HUES6 (cell line): ENCODE measurements around the gene HSDL1.

Experiments
- H3K27ac ChIP-seq: 2 replicates; pipeline ENCODE4 v1.7.0; 2013; ENCODE audit warnings: low read depth, mild to moderate bottlenecking, low read length, inconsistent platforms
- H3K27me3 ChIP-seq: 2 replicates; pipeline ENCODE4 v1.6.1; 2013; ENCODE audit warnings: low read length; ENCODE audit not compliant: control insufficient read depth, insufficient read depth
- H3K36me3 ChIP-seq: 2 replicates; pipeline ENCODE4 v1.6.1; 2013; ENCODE audit warnings: low read length; ENCODE audit not compliant: control insufficient read depth, insufficient read depth
- H3K4me1 ChIP-seq: 2 replicates; pipeline ENCODE4 v1.6.1; 2013; ENCODE audit warnings: low read length; ENCODE audit not compliant: control insufficient read depth, insufficient read depth
- H3K4me3 ChIP-seq: 2 replicates; pipeline ENCODE4 v1.5.1; 2013; ENCODE audit warnings: low read depth, low read length
- H3K9ac ChIP-seq: one replicate; pipeline ENCODE4 v1.6.1; 2013; ENCODE audit warnings: mild to moderate bottlenecking, low read length
- H3K9me3 ChIP-seq: 2 replicates; pipeline ENCODE4 v1.6.1; 2013; ENCODE audit warnings: low read depth, low read length; ENCODE audit not compliant: control insufficient read depth, insufficient read depth

Gene HSDL1

GRCh38 chr16:84155771-84156170 is 10.8 kb upstream of the HSDL1 start:
- H3K9me3 ChIP-seq: no peaks in the 10 kb centered on the region
- H3K27me3 ChIP-seq: no peaks in the 10 kb centered on the region
- H3K4me3 ChIP-seq: no peak overlapping the region
- no peaks in the 10 kb centered on the region for H3K4me1 ChIP-seq
- no peaks in the 10 kb centered on the region for H3K36me3 ChIP-seq
- H3K9ac ChIP-seq: no peak overlapping the region
- H3K27ac ChIP-seq: no peak overlapping the region

GRCh38 chr16:84155226-84155625 is 10.2 kb upstream of the HSDL1 start:
- Histone ChIP-seq H3K9me3 (no peaks in the 10 kb centered on the region), H3K27ac (no peak overlapping the region), H3K27me3 (no peaks in the 10 kb centered on the region), H3K4me1 (no peaks in the 10 kb centered on the region), H3K4me3 (no peak overlapping the region), H3K9ac (no peak overlapping the region), H3K36me3 (no peaks in the 10 kb centered on the region)

GRCh38 chr16:84153660-84154214 is 8.8 kb upstream of the HSDL1 start:
- Histone ChIP-seq H3K9ac (no peak overlapping the region), H3K9me3 (no peaks in the 10 kb centered on the region), H3K27ac (no peak overlapping the region), H3K27me3 (no peaks in the 10 kb centered on the region), H3K4me1 (no peaks in the 10 kb centered on the region), H3K36me3 (no peaks in the 10 kb centered on the region), H3K4me3 (no peak overlapping the region)

- Histone ChIP-seq H3K9ac (no peak overlapping the region), H3K4me1 (no peaks in the 10 kb centered on the region), H3K27me3 (peaks cover 10% of the 10 kb centered on the region), H3K9me3 (no peaks in the 10 kb centered on the region), H3K27ac (no peak overlapping the region), H3K36me3 (no peaks in the 10 kb centered on the region), H3K4me3 (no peak overlapping the region)
Measured at GRCh38 chr16:84150926-84151325, 5.9 kb upstream of the HSDL1 start.

- Histone ChIP-seq H3K4me1 (peaks cover 10% of the 10 kb centered on the region), H3K27ac (peak overlapping the region; percentile 23; the same call in 1 of the 2 replicates)
Measured at GRCh38 chr16:84144209-84144858, 643 bp downstream of the HSDL1 start.

GRCh38 chr16:84143784-84144199 is 1.2 kb downstream of the HSDL1 start:
- peak overlapping the region; percentile 95 for H3K4me3 ChIP-seq
- H3K9me3 ChIP-seq: no peaks in the 10 kb centered on the region
- no peak overlapping the region for H3K9ac ChIP-seq
- H3K27ac ChIP-seq: no peak overlapping the region
- H3K36me3 ChIP-seq: no peaks in the 10 kb centered on the region
- H3K4me1 ChIP-seq: peaks cover 16% of the 10 kb centered on the region
- peaks cover 11% of the 10 kb centered on the region for H3K27me3 ChIP-seq

More at GRCh38 chr16:84144209-84144858, 643 bp downstream of the HSDL1 start:
- peaks cover 11% of the 10 kb centered on the region for H3K27me3 ChIP-seq
- H3K4me3 ChIP-seq: peak overlapping the region; percentile 95
- no peaks in the 10 kb centered on the region for H3K9me3 ChIP-seq
- peak overlapping the region; percentile 70 for H3K9ac ChIP-seq
- H3K36me3 ChIP-seq: no peaks in the 10 kb centered on the region

GRCh38 chr16:84143081-84143480 is 1.9 kb downstream of the HSDL1 start:
- peaks cover 11% of the 10 kb centered on the region for H3K27me3 ChIP-seq
- no peak overlapping the region for H3K9ac ChIP-seq
- no peaks in the 10 kb centered on the region for H3K9me3 ChIP-seq
- no peaks in the 10 kb centered on the region for H3K36me3 ChIP-seq
- H3K4me3 ChIP-seq: no peak overlapping the region
- H3K4me1 ChIP-seq: peaks cover 21% of the 10 kb centered on the region
- no peak overlapping the region for H3K27ac ChIP-seq

- peaks cover 36% of the 10 kb centered on the region for H3K4me1 ChIP-seq
Measured at GRCh38 chr16:84141143-84141670, 3.8 kb downstream of the HSDL1 start.

GRCh38 chr16:84139628-84140258 is 5.2 kb downstream of the HSDL1 start:
- H3K4me3 ChIP-seq: no peak overlapping the region; the same call in 1 of the 2 replicates
- peaks cover 39% of the 10 kb centered on the region for H3K4me1 ChIP-seq

More at GRCh38 chr16:84141143-84141670, 3.8 kb downstream of the HSDL1 start:
- Histone ChIP-seq H3K9ac (no peak overlapping the region), H3K27me3 (peaks cover 4% of the 10 kb centered on the region), H3K36me3 (no peaks in the 10 kb centered on the region), H3K9me3 (no peaks in the 10 kb centered on the region), H3K4me3 (no peak overlapping the region), H3K27ac (no peak overlapping the region)

GRCh38 chr16:84138824-84139627 is 6.0 kb downstream of the HSDL1 start:
- H3K4me3 ChIP-seq: peak overlapping the region; percentile 10; the same call in 1 of the 2 replicates
- no peak overlapping the region; the same call in 1 of the 2 replicates for H3K27ac ChIP-seq
- H3K9ac ChIP-seq: peak overlapping the region; percentile 7
- no peaks in the 10 kb centered on the region for H3K36me3 ChIP-seq
- H3K9me3 ChIP-seq: no peaks in the 10 kb centered on the region
- no peaks in the 10 kb centered on the region for H3K27me3 ChIP-seq
- peaks cover 39% of the 10 kb centered on the region for H3K4me1 ChIP-seq

More at GRCh38 chr16:84139628-84140258, 5.2 kb downstream of the HSDL1 start:
- Histone ChIP-seq H3K36me3 (no peaks in the 10 kb centered on the region), H3K27me3 (no peaks in the 10 kb centered on the region), H3K9me3 (no peaks in the 10 kb centered on the region), H3K27ac (no peak overlapping the region), H3K9ac (peak overlapping the region; percentile 7)
